B cell (primary cell): ENCODE measurements around the gene KLRD1. TPM values are rescaled to one million over a fixed set of nuclear protein-coding genes. Genes with fewer than 3 reads are reported as not detected.
A peak's percentile ranks its signal among the peaks of the same experiment; 100 is the strongest.
"Not testable (repeated sequence)": the region's sequence is repeated elsewhere in the genome, so short reads cannot be mapped to it uniquely, and the experiment has no call there.

Experiments
- ATAC-seq: fragments of 200-7000 bp; cut with Tn5 transposase; one replicate; pipeline ENCODE4 v1.10.0; 2021; ENCODE audit warnings: low read depth, mild to moderate bottlenecking, moderate number of reproducible peaks, moderate library complexity
- CTCF ChIA-PET: fragments of 350-600 bp; sonication (Branson Sonifier 250); formaldehyde crosslinking; loops from one replicate; lab custom pipeline; 2021; ENCODE audit warnings: antibody characterized with exemption, inconsistent platforms; lab: Charles Lee
- POLR2A ChIA-PET: fragments of 350-600 bp; sonication (Branson Sonifier 250); formaldehyde crosslinking; loops from one replicate; lab custom pipeline; 2021; ENCODE audit warnings: antibody characterized with exemption; lab: Charles Lee
- DNase-seq: peaks from one replicate; pipeline ENCODE4 v3.0.0; 2013
- H2AFZ ChIP-seq: 2 replicates; pipeline ENCODE4 v1.6.1; 2012; ENCODE audit warnings: mild to moderate bottlenecking, low read depth, low read length; ENCODE audit not compliant: insufficient read depth, poor library complexity, severe bottlenecking
- H3K27ac ChIP-seq, 2 donors: 1 replicate in 1 of 2; 2 replicates in 1 of 2; pipeline ENCODE4 v1.5.1; 2012 to 2013; ENCODE audit warnings: low read length in 2 of 2, mild to moderate bottlenecking in 2 of 2, moderate library complexity in 1 of 2
- H3K27me3 ChIP-seq, 4 experiments: fragments of 200-600 bp in 1 of 4; sonication (generic) in 1 of 4; replicated peaks in 1 of 4; 1 replicate in 2 of 4; 2 replicates in 2 of 4; pipeline versions ENCODE4 v1.6.1 to v1.7.0; 2013 to 2016; ENCODE audit warnings: low read length in 3 of 4, mild to moderate bottlenecking in 2 of 4, mixed read lengths in 1 of 4, moderate library complexity in 1 of 4; ENCODE audit not compliant: insufficient read depth in 4 of 4, control insufficient read depth in 3 of 4; ENCODE audit errors: control extremely low read depth in 1 of 4
- H3K36me3 ChIP-seq, 2 experiments: replicated peaks in 1 of 2; 1 replicate in 1 of 2; 2 replicates in 1 of 2; pipeline versions ENCODE4 v1.6.1 to v1.7.1; 2013; ENCODE audit warnings: low read length in 1 of 2; ENCODE audit not compliant: insufficient read depth in 2 of 2, control insufficient read depth in 1 of 2; ENCODE audit errors: control extremely low read depth in 1 of 2, extremely low read depth in 1 of 2
- H3K4me1 ChIP-seq, 2 donors: fragments of 200-600 bp in 1 of 2; sonication (generic) in 1 of 2; 1 replicate in 1 of 2; 2 replicates in 1 of 2; pipeline versions ENCODE4 v1.5.1 to v1.6.1; 2013 to 2017; ENCODE audit warnings: low read length in 2 of 2; ENCODE audit not compliant: control insufficient read depth in 2 of 2, insufficient read depth in 2 of 2
- H3K4me2 ChIP-seq: replicated peaks from 2 replicates; pipeline ENCODE3; 2012; ENCODE audit warnings: mild to moderate bottlenecking, low read depth, low read length; ENCODE audit not compliant: poor library complexity, severe bottlenecking
- H3K4me3 ChIP-seq, 5 experiments: fragments of 200-600 bp in 1 of 5; sonication (generic) in 1 of 5; 1 replicate in 3 of 5; 2 replicates in 2 of 5; pipeline versions ENCODE4 v1.5.1 to v1.7.0; 2011 to 2016; ENCODE audit warnings: low read length in 4 of 5, mild to moderate bottlenecking in 4 of 5, low read depth in 2 of 5, control low read depth in 1 of 5, moderate library complexity in 1 of 5; ENCODE audit not compliant: insufficient read depth in 1 of 5; ENCODE audit errors: control extremely low read depth in 1 of 5, extremely low read depth in 1 of 5
- H3K79me2 ChIP-seq: fragments of 200-600 bp; sonication (generic); one replicate; pipeline ENCODE4 v1.6.0; 2016; ENCODE audit warnings: low read length; ENCODE audit not compliant: control insufficient read depth, insufficient read depth
- H3K9ac ChIP-seq: fragments of 200-600 bp; sonication (generic); 2 replicates; pipeline ENCODE4 v1.6.1; 2017; ENCODE audit warnings: mild to moderate bottlenecking, low read length, moderate library complexity
- H3K9me3 ChIP-seq, 3 donors: one replicate each; pipeline versions ENCODE4 v1.6.1 to v1.7.1; 2013; ENCODE audit warnings: low read length in 2 of 3; ENCODE audit not compliant: control insufficient read depth in 2 of 3, insufficient read depth in 1 of 3; ENCODE audit errors: control extremely low read depth in 1 of 3
- H4K20me1 ChIP-seq: 2 replicates; pipeline ENCODE4 v1.6.0; 2012; ENCODE audit warnings: mild to moderate bottlenecking, low read length; ENCODE audit not compliant: insufficient read depth, control insufficient read depth, poor library complexity, severe bottlenecking
- H3K27ac Mint-ChIP-seq: one replicate; pipeline ENCODE4 v1.8.0; 2021; ENCODE audit warnings: mixed read lengths
- H3K27me3 Mint-ChIP-seq: one replicate; pipeline ENCODE4 v1.8.0; 2021; ENCODE audit warnings: mixed read lengths
- H3K4me1 Mint-ChIP-seq: one replicate; pipeline ENCODE4 v1.8.0; 2021; ENCODE audit warnings: mixed read lengths
- H3K4me3 Mint-ChIP-seq: one replicate; pipeline ENCODE4 v1.8.0; 2021; ENCODE audit warnings: mixed read lengths
- H3K9me3 Mint-ChIP-seq: one replicate; pipeline ENCODE4 v1.8.0; 2022; ENCODE audit warnings: mixed read lengths; ENCODE audit not compliant: insufficient read depth
- EZH2 ChIP-seq: IDR thresholded peaks from 2 replicates; pipeline ENCODE4 v1.6.1; 2012; ENCODE audit warnings: borderline replicate concordance, low read depth, mild to moderate bottlenecking, moderate library complexity, low read length; ENCODE audit not compliant: insufficient read depth, poor library complexity, severe bottlenecking
- WGBS: methylation state at CpG from one replicate; pipeline ENCODE4 v1.1.5; 2013; ENCODE audit warnings: missing lambda C conversion rate; ENCODE audit not compliant: insufficient coverage; 5-methylcytosine and 5-hydroxymethylcytosine counted together
- intact Hi-C: fragments of 100-400 bp; cut with micrococcal nuclease; formaldehyde crosslinking; loops from one replicate; pipeline ENCODE4 v1.10.0; 2022
- polyA plus RNA-seq: library from polyadenylated mRNA; depleted of rRNA; stranded (reverse); fragments of >200 nt; gene quantifications from 2 replicates; pipeline ENCODE4 v1.2.3, GENCODE V29; 2012
- total RNA-seq, 2 donors: library from RNA; stranded (reverse); fragments of 120-200 nt in 1 of 2; gene quantifications; 1 replicate in 1 of 2; 2 replicates in 1 of 2; pipeline versions ENCODE4 v1.2.3 to v1.2.4, GENCODE V29; 2013 to 2022
- TF ChIP-seq, protein P1 (sequence below): fragments of 200-600 bp; IDR thresholded peaks from one replicate; pipeline ENCODE4 v1.8.0; 2022; ENCODE audit warnings: antibody characterized with exemption, mild to moderate bottlenecking

Gene KLRD1
- total and polyA plus RNA-seq, 2 donors (not counting 1 experiment from before 2014, with no cell fraction given) = 0.22 to 0.32 TPM

DNA sequence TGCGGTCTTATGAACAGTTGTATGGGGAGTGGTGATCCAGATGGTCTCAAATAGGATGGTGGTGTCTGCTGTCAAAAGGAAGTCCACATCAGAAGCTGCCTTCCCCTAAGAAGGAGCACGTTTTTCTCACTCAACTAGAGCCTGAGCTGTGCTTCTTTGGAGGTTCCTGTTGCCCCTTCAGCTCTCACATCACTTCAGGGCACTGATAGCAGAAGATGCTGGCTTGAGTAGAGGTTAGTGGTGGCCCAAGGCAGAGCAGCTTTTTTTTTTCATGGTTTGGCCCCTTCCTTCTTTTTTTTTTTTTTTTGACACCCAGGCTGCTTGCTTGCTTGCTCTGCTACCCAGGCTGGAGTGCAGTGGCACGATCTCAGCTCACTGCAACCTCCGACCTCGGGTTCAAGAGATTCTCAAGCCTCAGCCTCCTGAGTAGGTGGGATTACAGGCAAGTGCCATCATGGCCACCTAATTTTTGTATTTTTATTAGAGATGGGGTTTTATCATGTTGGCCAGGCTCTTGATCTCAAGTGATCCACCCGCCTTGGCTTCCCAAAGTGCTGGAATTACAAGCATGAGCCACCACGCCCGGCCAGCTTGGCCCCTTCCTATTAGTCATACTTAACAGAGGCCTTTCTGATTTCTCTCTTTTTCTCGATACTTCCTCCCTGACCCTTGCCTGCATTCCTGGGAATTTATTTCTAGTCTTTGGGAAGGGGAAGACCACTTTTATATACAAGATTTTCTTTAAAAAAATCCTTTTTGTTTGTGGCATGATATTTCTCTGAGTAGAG is 31.6 kb downstream of the KLRD1 start:
- Histone ChIP-seq H3K9me3 (peaks cover 0 to 3% (median 0%) of the 10 kb centered on the region in 3 donors), H4K20me1 (no peaks in the 10 kb centered on the region), H3K4me3 (no peak overlapping the region), H3K4me2 (no peak overlapping the region), H3K36me3 (no peaks in the 10 kb centered on the region), H3K9ac (no peak overlapping the region), H3K79me2 (no peaks in the 10 kb centered on the region), H3K27ac (no peak overlapping the region), H2AFZ (no peak overlapping the region), H3K27me3 (no peaks in the 10 kb centered on the region), H3K4me1 (peaks cover 6 to 7% of the 10 kb centered on the region in 2 donors)
- DNase-seq = no peak
- whole genome bisulfite sequencing = 83% methylated on average over 4 of the region's 9 CpGs
- ATAC-seq = no peak
- no peaks in the 10 kb centered on the region for H3K9me3 Mint-ChIP-seq
- ChIA-PET CTCF (no interaction called here), POLR2A (no interaction called here)
- H3K27me3 Mint-ChIP-seq = no peaks in the 10 kb centered on the region
- no peak for TF ChIP-seq EZH2
- TF ChIP-seq, protein P1, sequence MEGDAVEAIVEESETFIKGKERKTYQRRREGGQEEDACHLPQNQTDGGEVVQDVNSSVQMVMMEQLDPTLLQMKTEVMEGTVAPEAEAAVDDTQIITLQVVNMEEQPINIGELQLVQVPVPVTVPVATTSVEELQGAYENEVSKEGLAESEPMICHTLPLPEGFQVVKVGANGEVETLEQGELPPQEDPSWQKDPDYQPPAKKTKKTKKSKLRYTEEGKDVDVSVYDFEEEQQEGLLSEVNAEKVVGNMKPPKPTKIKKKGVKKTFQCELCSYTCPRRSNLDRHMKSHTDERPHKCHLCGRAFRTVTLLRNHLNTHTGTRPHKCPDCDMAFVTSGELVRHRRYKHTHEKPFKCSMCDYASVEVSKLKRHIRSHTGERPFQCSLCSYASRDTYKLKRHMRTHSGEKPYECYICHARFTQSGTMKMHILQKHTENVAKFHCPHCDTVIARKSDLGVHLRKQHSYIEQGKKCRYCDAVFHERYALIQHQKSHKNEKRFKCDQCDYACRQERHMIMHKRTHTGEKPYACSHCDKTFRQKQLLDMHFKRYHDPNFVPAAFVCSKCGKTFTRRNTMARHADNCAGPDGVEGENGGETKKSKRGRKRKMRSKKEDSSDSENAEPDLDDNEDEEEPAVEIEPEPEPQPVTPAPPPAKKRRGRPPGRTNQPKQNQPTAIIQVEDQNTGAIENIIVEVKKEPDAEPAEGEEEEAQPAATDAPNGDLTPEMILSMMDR = no peak
- intact Hi-C loops = no loop called here
- peak overlapping the region; percentile 39 for H3K27ac Mint-ChIP-seq
- H3K4me1 Mint-ChIP-seq = peaks cover 15% of the 10 kb centered on the region
- H3K4me3 Mint-ChIP-seq = no peak overlapping the region

DNA sequence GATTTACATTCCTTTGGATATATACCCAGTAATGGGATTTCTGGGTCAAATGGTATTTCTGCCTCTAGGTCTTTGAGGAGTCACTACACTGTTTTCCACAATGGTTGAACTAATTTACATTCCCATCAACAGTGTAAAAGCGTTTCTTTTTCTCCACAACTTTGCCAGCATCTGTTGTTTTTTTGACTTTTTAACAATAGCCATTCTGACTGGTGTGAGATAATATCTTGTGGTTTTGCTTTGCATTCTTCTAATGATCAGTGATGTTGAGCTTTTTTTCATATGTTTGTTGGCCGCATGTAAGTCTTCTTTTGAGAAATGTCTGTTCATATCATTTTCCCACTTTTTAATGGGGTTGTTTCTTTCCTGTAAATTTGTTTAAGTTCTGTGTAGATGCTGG is 33.3 kb downstream of the KLRD1 start:
- DNase-seq, H3K9me3 Mint-ChIP-seq, H3K4me3 Mint-ChIP-seq, H3K27me3 Mint-ChIP-seq, CTCF ChIA-PET, H3K9ac ChIP-seq, H3K27ac Mint-ChIP-seq, H3K4me1 ChIP-seq, intact Hi-C loops, H3K9me3 ChIP-seq, H2AFZ ChIP-seq, H3K27me3 ChIP-seq, H3K4me2 ChIP-seq, H4K20me1 ChIP-seq, H3K79me2 ChIP-seq, H3K4me3 ChIP-seq, H3K36me3 ChIP-seq, POLR2A ChIA-PET, ATAC-seq, H3K27ac ChIP-seq: not testable (repeated sequence)
- peaks cover 15% of the 10 kb centered on the region for H3K4me1 Mint-ChIP-seq
- no CpG with 5 or more reads among the region's 2 CpGs for WGBS
